ENCODE results near the gene GOLGA6L9.
"Not testable (repeated sequence)": the region's sequence is repeated elsewhere in the genome, so short reads cannot be mapped to it uniquely, and the experiment has no call there.

Gene GOLGA6L9

GRCh38 chr15:82397817-82398216, 31.8 kb upstream of the GOLGA6L9 start:
- Histone ChIP-seq H3K4me1 (ENCODE audit: control extremely low read depth in 1 of 4, control insufficient read depth in 4 of 4, insufficient read depth in 4 of 4, low read length in 3 of 4) (peaks cover 0 to 5% (median 2%) of the 10 kb centered on the region in 4 experiments), H3K4me3 (ENCODE audit: control insufficient read depth in 1 of 7, extremely low read depth in 1 of 7, insufficient read depth in 4 of 7, low read depth in 2 of 7, low read length in 6 of 7) (no peak overlapping the region), H3K9me3 (ENCODE audit: control extremely low read depth in 1 of 5, control insufficient read depth in 4 of 5, insufficient read depth in 2 of 5, low read depth in 1 of 5, low read length in 4 of 5) (no peaks in the 10 kb centered on the region), H3K27me3 (replicated peaks in 2 of 5; ENCODE audit: control insufficient read depth in 4 of 5, insufficient read depth in 5 of 5, low read length in 4 of 5) (no peaks in the 10 kb centered on the region), H3K36me3 (ENCODE audit: control insufficient read depth in 4 of 4, insufficient read depth in 4 of 4, low read length in 3 of 4) (no peaks in the 10 kb centered on the region), H3K27ac (ENCODE audit: insufficient read depth in 1 of 2, low read depth in 1 of 2, low read length in 2 of 2, poor library complexity in 1 of 2, severe bottlenecking in 2 of 2) (no peak overlapping the region)
- ChIA-PET CTCF (no interaction called here), POLR2A (no interaction called here)
- WGBS (ENCODE audit: insufficient coverage): no CpG with 5 or more reads among the region's 3 CpGs
- DNase-seq: no peak

DNA sequence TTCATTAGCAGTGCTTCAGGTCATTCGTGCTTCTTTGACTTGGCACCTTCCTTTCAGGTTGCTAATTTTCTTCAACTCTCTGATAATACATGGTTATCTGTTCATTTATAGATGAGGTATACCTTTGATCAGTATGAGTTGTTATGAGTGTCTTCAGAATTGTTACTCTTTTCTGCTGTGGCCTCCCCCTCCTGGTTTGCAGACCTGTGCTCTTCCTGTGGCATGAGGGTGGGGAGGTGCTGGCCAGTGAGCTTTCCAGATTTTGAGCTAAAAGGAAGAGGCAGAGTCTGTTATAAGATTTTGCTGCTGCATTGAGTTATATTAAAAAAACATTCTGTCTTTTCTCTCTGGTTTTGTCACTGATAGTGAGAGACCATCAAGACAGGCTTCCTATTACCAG, 30.8 kb upstream of the GOLGA6L9 start:
- Histone ChIP-seq H3K27ac (ENCODE audit: insufficient read depth in 1 of 2, low read depth in 1 of 2, low read length in 2 of 2, poor library complexity in 1 of 2, severe bottlenecking in 2 of 2) (no peak overlapping the region), H3K9me3 (ENCODE audit: control extremely low read depth in 1 of 5, control insufficient read depth in 4 of 5, insufficient read depth in 2 of 5, low read depth in 1 of 5, low read length in 4 of 5) (no peaks in the 10 kb centered on the region), H3K27me3 (replicated peaks in 2 of 5; ENCODE audit: control insufficient read depth in 4 of 5, insufficient read depth in 5 of 5, low read length in 4 of 5) (no peaks in the 10 kb centered on the region), H3K36me3 (ENCODE audit: control insufficient read depth in 4 of 4, insufficient read depth in 4 of 4, low read length in 3 of 4) (no peaks in the 10 kb centered on the region), H3K4me3 (ENCODE audit: control insufficient read depth in 1 of 7, extremely low read depth in 1 of 7, insufficient read depth in 4 of 7, low read depth in 2 of 7, low read length in 6 of 7) (no peak overlapping the region), H3K4me1 (ENCODE audit: control extremely low read depth in 1 of 4, control insufficient read depth in 4 of 4, insufficient read depth in 4 of 4, low read length in 3 of 4) (peaks cover 0 to 5% (median 2%) of the 10 kb centered on the region in 4 experiments)
- POLR2A ChIA-PET: no interaction called here
- WGBS (ENCODE audit: insufficient coverage): no CpG with 5 or more reads among the region's 1 CpG
- CTCF ChIA-PET: no interaction called here
- DNase-seq: no peak

DNA sequence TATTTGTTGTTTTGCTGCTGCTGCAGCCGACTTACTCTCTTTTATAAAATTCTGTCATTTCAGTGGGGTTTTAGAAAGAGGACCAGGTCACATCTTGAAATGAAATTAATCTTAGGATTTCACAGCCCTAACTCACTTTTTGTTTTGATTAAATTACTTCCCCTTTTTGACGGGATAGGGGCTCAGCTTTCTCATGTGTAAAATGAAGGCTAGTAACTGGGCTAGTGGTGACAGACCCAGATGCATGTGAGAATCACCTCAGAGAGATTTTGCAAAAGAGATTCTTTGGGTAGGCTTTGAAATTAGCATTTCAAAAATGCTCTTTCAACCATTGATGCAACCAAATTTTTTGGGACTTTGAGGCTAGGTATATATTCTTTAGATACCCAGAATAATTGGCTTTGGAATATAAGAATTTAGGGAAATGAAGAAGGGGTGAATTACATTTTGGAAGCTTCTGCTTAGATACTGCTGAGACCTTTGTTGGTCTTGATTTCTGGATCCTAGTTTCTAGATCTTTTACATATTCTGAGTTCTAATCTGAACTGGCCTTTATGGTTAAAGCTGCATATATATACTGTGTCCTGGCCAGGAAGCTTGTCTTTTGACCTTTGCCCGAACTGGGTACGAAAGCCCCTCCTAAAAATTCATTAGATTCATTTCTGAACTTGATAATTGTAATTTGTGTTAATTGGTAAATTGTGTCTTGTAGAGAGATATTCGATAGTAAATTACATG, 30.1 kb upstream of the GOLGA6L9 start:
- 100% methylated on average over 1 of the region's 5 CpGs for WGBS (ENCODE audit: insufficient coverage)
- H3K4me1 ChIP-seq (ENCODE audit: control extremely low read depth in 1 of 4, control insufficient read depth in 4 of 4, insufficient read depth in 4 of 4, low read length in 3 of 4); H3K27me3 ChIP-seq (replicated peaks in 2 of 5; ENCODE audit: control insufficient read depth in 4 of 5, insufficient read depth in 5 of 5, low read length in 4 of 5); POLR2A ChIA-PET; H3K36me3 ChIP-seq (ENCODE audit: control insufficient read depth in 4 of 4, insufficient read depth in 4 of 4, low read length in 3 of 4); H3K9me3 ChIP-seq (ENCODE audit: control extremely low read depth in 1 of 5, control insufficient read depth in 4 of 5, insufficient read depth in 2 of 5, low read depth in 1 of 5, low read length in 4 of 5); CTCF ChIA-PET; H3K27ac ChIP-seq (ENCODE audit: insufficient read depth in 1 of 2, low read depth in 1 of 2, low read length in 2 of 2, poor library complexity in 1 of 2, severe bottlenecking in 2 of 2): not testable (repeated sequence)
- peak in 2 of 3 donors; percentile 65 to 76 for DNase-seq
- peak overlapping the region in 1 of 7 experiments; percentile 23 for H3K4me3 ChIP-seq (ENCODE audit: control insufficient read depth in 1 of 7, extremely low read depth in 1 of 7, insufficient read depth in 4 of 7, low read depth in 2 of 7, low read length in 6 of 7)

- H3K4me3 ChIP-seq (ENCODE audit: control insufficient read depth in 1 of 7, extremely low read depth in 1 of 7, insufficient read depth in 4 of 7, low read depth in 2 of 7, low read length in 6 of 7); H3K4me1 ChIP-seq (ENCODE audit: control extremely low read depth in 1 of 4, control insufficient read depth in 4 of 4, insufficient read depth in 4 of 4, low read length in 3 of 4); CTCF ChIA-PET; H3K36me3 ChIP-seq (ENCODE audit: control insufficient read depth in 4 of 4, insufficient read depth in 4 of 4, low read length in 3 of 4); H3K27ac ChIP-seq (ENCODE audit: insufficient read depth in 1 of 2, low read depth in 1 of 2, low read length in 2 of 2, poor library complexity in 1 of 2, severe bottlenecking in 2 of 2); H3K27me3 ChIP-seq (replicated peaks in 2 of 5; ENCODE audit: control insufficient read depth in 4 of 5, insufficient read depth in 5 of 5, low read length in 4 of 5); POLR2A ChIA-PET; H3K9me3 ChIP-seq (ENCODE audit: control extremely low read depth in 1 of 5, control insufficient read depth in 4 of 5, insufficient read depth in 2 of 5, low read depth in 1 of 5, low read length in 4 of 5); DNase-seq: not testable (repeated sequence)
- 100% methylated on average over 2 of the region's 6 CpGs for WGBS (ENCODE audit: insufficient coverage)
These were observed 27.7 kb upstream of the GOLGA6L9 start for GRCh38 chr15:82401918-82402317.

DNA sequence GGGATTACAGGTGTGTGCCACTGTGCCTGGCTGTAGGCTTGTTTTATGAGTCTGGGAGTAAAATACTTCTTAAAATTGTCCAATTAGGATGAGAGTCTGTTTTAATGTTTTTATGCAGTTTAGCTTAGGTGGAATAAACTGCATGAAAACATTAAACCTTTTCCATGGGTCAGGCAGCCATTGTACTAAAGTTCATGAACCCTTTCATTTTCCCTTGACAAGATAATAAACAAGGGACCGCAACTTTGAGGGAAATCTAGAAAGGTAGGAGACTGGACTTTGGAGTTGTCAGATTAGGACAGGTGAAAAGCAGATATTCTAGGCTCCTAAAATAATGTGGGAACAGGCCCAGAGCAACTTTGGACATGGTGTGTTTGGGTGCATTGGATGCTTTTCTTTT, 27.3 kb upstream of the GOLGA6L9 start:
- H3K27ac ChIP-seq (ENCODE audit: insufficient read depth in 1 of 2, low read depth in 1 of 2, low read length in 2 of 2, poor library complexity in 1 of 2, severe bottlenecking in 2 of 2); POLR2A ChIA-PET; H3K4me3 ChIP-seq (ENCODE audit: control insufficient read depth in 1 of 7, extremely low read depth in 1 of 7, insufficient read depth in 4 of 7, low read depth in 2 of 7, low read length in 6 of 7); H3K9me3 ChIP-seq (ENCODE audit: control extremely low read depth in 1 of 5, control insufficient read depth in 4 of 5, insufficient read depth in 2 of 5, low read depth in 1 of 5, low read length in 4 of 5); H3K36me3 ChIP-seq (ENCODE audit: control insufficient read depth in 4 of 4, insufficient read depth in 4 of 4, low read length in 3 of 4); DNase-seq; CTCF ChIA-PET; H3K27me3 ChIP-seq (replicated peaks in 2 of 5; ENCODE audit: control insufficient read depth in 4 of 5, insufficient read depth in 5 of 5, low read length in 4 of 5); H3K4me1 ChIP-seq (ENCODE audit: control extremely low read depth in 1 of 4, control insufficient read depth in 4 of 4, insufficient read depth in 4 of 4, low read length in 3 of 4): not testable (repeated sequence)
- no CpG with 5 or more reads among the region's 1 CpG for WGBS (ENCODE audit: insufficient coverage)

DNA sequence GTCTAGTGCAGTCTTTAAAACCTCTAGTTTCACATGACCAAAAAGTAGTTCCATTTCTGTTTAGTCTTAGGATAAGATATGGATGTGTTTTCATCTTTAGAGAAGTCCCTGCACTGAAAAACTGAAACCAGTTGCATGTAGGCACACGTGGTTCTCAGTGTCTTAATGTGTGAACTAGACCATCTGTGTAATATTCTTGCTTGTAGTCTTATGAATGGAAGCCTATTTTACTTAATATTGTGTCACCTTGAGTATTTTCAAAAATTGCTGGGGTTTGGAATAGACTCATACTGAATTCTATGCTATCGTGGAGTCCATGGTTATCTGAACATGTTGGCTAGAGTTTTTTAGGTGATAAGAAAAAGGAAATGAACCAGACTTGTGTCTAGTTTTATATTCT, 23.4 kb upstream of the GOLGA6L9 start:
- WGBS (ENCODE audit: insufficient coverage): 81% methylated on average over 2 of the region's 2 CpGs
- H3K4me1 ChIP-seq (ENCODE audit: control extremely low read depth in 1 of 4, control insufficient read depth in 4 of 4, insufficient read depth in 4 of 4, low read length in 3 of 4); CTCF ChIA-PET; POLR2A ChIA-PET; H3K27ac ChIP-seq (ENCODE audit: insufficient read depth in 1 of 2, low read depth in 1 of 2, low read length in 2 of 2, poor library complexity in 1 of 2, severe bottlenecking in 2 of 2); H3K9me3 ChIP-seq (ENCODE audit: control extremely low read depth in 1 of 5, control insufficient read depth in 4 of 5, insufficient read depth in 2 of 5, low read depth in 1 of 5, low read length in 4 of 5); H3K36me3 ChIP-seq (ENCODE audit: control insufficient read depth in 4 of 4, insufficient read depth in 4 of 4, low read length in 3 of 4); H3K4me3 ChIP-seq (ENCODE audit: control insufficient read depth in 1 of 7, extremely low read depth in 1 of 7, insufficient read depth in 4 of 7, low read depth in 2 of 7, low read length in 6 of 7); H3K27me3 ChIP-seq (replicated peaks in 2 of 5; ENCODE audit: control insufficient read depth in 4 of 5, insufficient read depth in 5 of 5, low read length in 4 of 5): not testable (repeated sequence)
- DNase-seq: peak in 1 of 3 donors; percentile 6

GRCh38 chr15:82410306-82410705, 19.3 kb upstream of the GOLGA6L9 start:
- POLR2A ChIA-PET; DNase-seq; H3K36me3 ChIP-seq (ENCODE audit: control insufficient read depth in 4 of 4, insufficient read depth in 4 of 4, low read length in 3 of 4): not testable (repeated sequence)

More at GRCh38 chr15:82410306-82410705, 19.3 kb upstream of the GOLGA6L9 start:
- H3K27me3 ChIP-seq (replicated peaks in 2 of 5; ENCODE audit: control insufficient read depth in 4 of 5, insufficient read depth in 5 of 5, low read length in 4 of 5); H3K4me3 ChIP-seq (ENCODE audit: control insufficient read depth in 1 of 7, extremely low read depth in 1 of 7, insufficient read depth in 4 of 7, low read depth in 2 of 7, low read length in 6 of 7); CTCF ChIA-PET; H3K27ac ChIP-seq (ENCODE audit: insufficient read depth in 1 of 2, low read depth in 1 of 2, low read length in 2 of 2, poor library complexity in 1 of 2, severe bottlenecking in 2 of 2); H3K4me1 ChIP-seq (ENCODE audit: control extremely low read depth in 1 of 4, control insufficient read depth in 4 of 4, insufficient read depth in 4 of 4, low read length in 3 of 4); H3K9me3 ChIP-seq (ENCODE audit: control extremely low read depth in 1 of 5, control insufficient read depth in 4 of 5, insufficient read depth in 2 of 5, low read depth in 1 of 5, low read length in 4 of 5): not testable (repeated sequence)
- WGBS (ENCODE audit: insufficient coverage): 93% methylated on average over 3 of the region's 4 CpGs

All from common myeloid progenitor, CD34-positive (primary cell).